ENCODE data around the gene ATP8A2.

The ATP8A2 gene

GRCh38 chr13:25686831-25687470 lies 315.2 kb downstream of the ATP8A2 start:
- no peak for DNase-seq (ENCODE audit: low read depth)

- DNase-seq (ENCODE audit: low read depth): no peak
Observed at GRCh38 chr13:25687471-25688225, 315.9 kb downstream of the ATP8A2 start.

GRCh38 chr13:25688536-25688935 lies 316.8 kb downstream of the ATP8A2 start:
- no peak for DNase-seq (ENCODE audit: low read depth)

- no peak for DNase-seq (ENCODE audit: low read depth)
Observed at GRCh38 chr13:25689539-25689938, 317.8 kb downstream of the ATP8A2 start.

- DNase-seq (ENCODE audit: low read depth): no peak
Observed at GRCh38 chr13:25690582-25690981, 318.8 kb downstream of the ATP8A2 start.

- DNase-seq (ENCODE audit: low read depth): no peak
Observed at GRCh38 chr13:25691654-25692053, 319.9 kb downstream of the ATP8A2 start.

GRCh38 chr13:25692099-25692498 lies 320.3 kb downstream of the ATP8A2 start:
- no peak for DNase-seq (ENCODE audit: low read depth)

GRCh38 chr13:25699056-25699455 lies 327.3 kb downstream of the ATP8A2 start:
- no peak for DNase-seq (ENCODE audit: low read depth)

- DNase-seq (ENCODE audit: low read depth): no peak
Observed at GRCh38 chr13:25699600-25699999, 327.8 kb downstream of the ATP8A2 start.

GRCh38 chr13:25701304-25701703 lies 329.5 kb downstream of the ATP8A2 start:
- no peak for DNase-seq (ENCODE audit: low read depth)

- no peak for DNase-seq (ENCODE audit: low read depth)
Observed at GRCh38 chr13:25702386-25702785, 330.6 kb downstream of the ATP8A2 start.

GRCh38 chr13:25707726-25708125 lies 336.0 kb downstream of the ATP8A2 start:
- DNase-seq (ENCODE audit: low read depth): no peak

GRCh38 chr13:25708268-25708667 lies 336.5 kb downstream of the ATP8A2 start:
- DNase-seq (ENCODE audit: low read depth): no peak

GRCh38 chr13:25709088-25709487 lies 337.3 kb downstream of the ATP8A2 start:
- DNase-seq (ENCODE audit: low read depth): no peak

- no peak for DNase-seq (ENCODE audit: low read depth)
Observed at GRCh38 chr13:25715760-25716159, 344.0 kb downstream of the ATP8A2 start.

- DNase-seq (ENCODE audit: low read depth): no peak
Observed at GRCh38 chr13:25717666-25718197, 346.0 kb downstream of the ATP8A2 start.

GRCh38 chr13:25719666-25720065 lies 347.9 kb downstream of the ATP8A2 start:
- DNase-seq (ENCODE audit: low read depth): no peak

- no peak for DNase-seq (ENCODE audit: low read depth)
Observed at GRCh38 chr13:25722893-25723292, 351.1 kb downstream of the ATP8A2 start.

- no peak for DNase-seq (ENCODE audit: low read depth)
Observed at GRCh38 chr13:25725104-25725503, 353.3 kb downstream of the ATP8A2 start.

- no peak for DNase-seq (ENCODE audit: low read depth)
Observed at GRCh38 chr13:25727250-25727649, 355.5 kb downstream of the ATP8A2 start.

- no peak for DNase-seq (ENCODE audit: low read depth)
Observed at GRCh38 chr13:25727810-25728209, 356.0 kb downstream of the ATP8A2 start.

GRCh38 chr13:25729201-25729600 lies 357.4 kb downstream of the ATP8A2 start:
- no peak for DNase-seq (ENCODE audit: low read depth)

- DNase-seq (ENCODE audit: low read depth): no peak
Observed at GRCh38 chr13:25731037-25731436, 359.3 kb downstream of the ATP8A2 start.

GRCh38 chr13:25731536-25731935 lies 359.8 kb downstream of the ATP8A2 start:
- DNase-seq (ENCODE audit: low read depth): no peak
